Skin epidermis (tissue), 12 donors: ENCODE data around the gene FAM83G.

Experiments used
- H3K27ac ChIP-seq, 21 experiments: fragments of 200-600 bp; sonication (generic) in 11 of 21; one replicate each; pipeline ENCODE4 v1.5.0; 2020; ENCODE audit warnings: mild to moderate bottlenecking in 3 of 21, inconsistent platforms in 2 of 21, moderate library complexity in 2 of 21
- H3K4me3 ChIP-seq, 7 experiments: fragments of 200-600 bp; sonication (generic) in 2 of 7; one replicate each; pipeline ENCODE4 v1.5.0; 2020; ENCODE audit warnings: inconsistent platforms in 2 of 7, mild to moderate bottlenecking in 2 of 7, moderate library complexity in 1 of 7

The FAM83G gene

DNA sequence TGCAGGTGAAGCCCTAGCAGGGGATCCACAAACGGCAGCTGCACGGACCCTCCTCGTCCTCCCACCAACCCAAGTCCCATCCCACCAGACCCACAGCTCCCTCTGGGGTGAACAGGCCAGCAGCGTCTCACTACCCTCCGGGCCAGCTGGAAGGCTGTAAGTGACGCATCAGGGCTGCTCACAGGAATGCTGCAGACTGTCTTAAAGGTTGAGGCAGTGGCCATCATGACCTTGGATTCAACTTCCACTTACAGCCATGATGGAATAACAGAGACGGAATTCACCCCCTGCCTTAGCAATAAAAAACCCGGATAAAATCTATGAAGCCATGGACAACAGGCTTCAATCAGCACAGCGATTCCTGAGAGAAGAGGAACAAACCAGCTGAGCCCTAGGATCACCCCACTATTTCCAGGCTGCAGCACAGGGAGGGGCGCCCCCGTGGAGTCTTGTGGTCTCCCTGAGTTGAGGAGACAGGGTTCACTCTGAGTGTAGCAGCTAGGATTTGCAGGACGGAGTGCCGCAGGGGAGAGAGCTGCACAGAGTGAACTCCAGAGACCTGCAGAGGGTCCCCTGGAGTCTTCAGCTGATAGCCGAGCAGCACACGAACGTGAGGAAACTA, 10.5 kb downstream of the FAM83G start:
- H3K27ac ChIP-seq: peak overlapping the region in 4 of 21 experiments; percentile 17 to 51 (median 25)
- H3K4me3 ChIP-seq: no peak overlapping the region

DNA sequence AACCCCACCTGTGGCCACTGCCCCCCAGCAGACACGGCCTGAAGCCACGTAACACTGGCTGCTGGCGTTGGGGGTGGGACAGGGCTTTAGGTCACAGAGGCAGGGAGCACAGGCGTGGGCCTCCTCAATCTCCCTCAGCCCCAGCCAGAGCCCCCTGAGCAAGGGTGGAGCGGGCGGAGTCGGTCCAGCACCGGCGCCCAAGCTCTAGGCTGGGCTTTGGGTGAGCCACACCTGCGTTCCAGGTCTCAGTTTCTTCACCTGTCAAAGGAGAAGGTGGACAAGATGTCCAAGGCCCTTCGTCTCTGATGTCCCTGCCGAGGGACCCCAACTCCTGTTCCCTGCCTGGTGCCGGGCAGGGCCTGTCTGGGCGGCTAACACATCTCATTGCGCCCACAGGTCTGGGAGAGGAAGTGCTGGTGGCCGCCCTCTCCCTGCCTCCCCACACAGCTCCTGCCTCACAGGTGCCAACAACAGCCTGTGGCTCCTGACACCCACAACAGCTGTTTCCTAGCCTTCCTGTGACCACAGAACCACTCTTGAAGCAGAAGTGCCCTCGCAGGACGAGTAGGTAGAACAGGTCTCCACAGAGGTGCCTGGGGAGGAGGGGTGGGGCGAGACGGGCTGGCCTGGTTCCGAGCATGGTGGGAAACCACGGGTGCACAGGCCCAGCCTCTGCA, 12.0 kb downstream of the FAM83G start:
- Histone ChIP-seq H3K4me3 (no peak overlapping the region), H3K27ac (peak overlapping the region in 9 of 21 experiments; percentile 4 to 65 (median 53))

DNA sequence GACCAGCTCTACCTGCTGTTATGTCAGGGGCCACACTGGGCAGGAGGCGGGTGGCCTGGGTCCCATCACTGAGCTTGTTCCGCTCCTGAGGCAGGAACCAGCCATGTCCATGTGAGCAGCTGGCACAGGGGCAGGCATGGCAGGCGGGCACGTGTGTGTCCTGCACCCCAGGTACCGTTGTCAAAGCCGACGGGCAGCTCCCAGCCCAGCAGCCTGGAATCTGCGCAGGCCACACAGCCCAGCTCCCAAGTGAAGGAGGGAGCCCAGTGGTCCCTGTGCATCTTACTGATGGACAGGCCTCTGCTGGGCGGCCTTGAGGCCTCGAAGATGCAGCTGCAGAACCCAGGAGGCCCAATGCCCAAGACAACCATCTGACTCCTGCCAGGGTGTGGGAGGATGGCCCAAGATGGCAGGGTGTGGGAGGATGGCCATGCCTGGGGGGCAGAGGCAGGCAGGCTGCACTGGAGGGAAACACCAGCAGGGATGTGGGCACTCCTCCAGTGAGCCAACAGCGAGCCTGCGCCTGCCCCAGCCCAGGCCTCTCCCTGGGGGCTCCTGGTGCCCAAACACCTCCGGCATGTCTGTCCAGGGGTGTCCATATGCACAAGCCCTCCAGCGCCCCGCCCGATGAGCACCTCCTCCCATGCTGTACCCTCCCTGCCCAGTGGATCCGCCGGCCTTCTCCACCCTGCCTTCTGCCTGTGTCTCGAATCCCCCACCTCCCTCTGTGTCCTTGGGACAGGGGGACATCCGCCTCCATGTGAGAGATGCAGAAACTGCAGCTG, 12.8 kb downstream of the FAM83G start:
- Histone ChIP-seq H3K4me3 (no peak overlapping the region), H3K27ac (peak overlapping the region in 9 of 21 experiments; percentile 18 to 65 (median 45))

DNA sequence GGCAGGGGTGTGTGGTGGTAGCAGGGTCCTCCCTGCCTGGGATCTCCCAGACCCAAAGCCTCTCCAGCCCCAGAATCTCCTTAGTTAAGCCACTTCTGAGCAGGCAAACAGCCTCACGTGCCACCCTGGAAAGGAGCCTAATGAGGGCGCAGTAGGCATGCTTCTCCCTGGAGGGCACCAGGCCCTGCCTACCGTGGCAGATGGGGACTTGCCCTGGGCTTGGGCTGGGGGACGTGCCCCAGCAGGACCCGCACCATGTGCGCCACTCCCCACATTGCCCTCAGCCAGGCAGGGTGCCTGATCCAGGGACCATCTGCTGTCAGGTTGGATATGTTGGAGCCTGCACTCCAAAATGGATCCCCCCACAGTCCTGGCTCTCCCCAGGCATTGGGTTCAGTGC, 14.2 kb downstream of the FAM83G start:
- Histone ChIP-seq H3K4me3 (no peak overlapping the region), H3K27ac (peak overlapping the region in 7 of 21 experiments; percentile 18 to 60 (median 47))

DNA sequence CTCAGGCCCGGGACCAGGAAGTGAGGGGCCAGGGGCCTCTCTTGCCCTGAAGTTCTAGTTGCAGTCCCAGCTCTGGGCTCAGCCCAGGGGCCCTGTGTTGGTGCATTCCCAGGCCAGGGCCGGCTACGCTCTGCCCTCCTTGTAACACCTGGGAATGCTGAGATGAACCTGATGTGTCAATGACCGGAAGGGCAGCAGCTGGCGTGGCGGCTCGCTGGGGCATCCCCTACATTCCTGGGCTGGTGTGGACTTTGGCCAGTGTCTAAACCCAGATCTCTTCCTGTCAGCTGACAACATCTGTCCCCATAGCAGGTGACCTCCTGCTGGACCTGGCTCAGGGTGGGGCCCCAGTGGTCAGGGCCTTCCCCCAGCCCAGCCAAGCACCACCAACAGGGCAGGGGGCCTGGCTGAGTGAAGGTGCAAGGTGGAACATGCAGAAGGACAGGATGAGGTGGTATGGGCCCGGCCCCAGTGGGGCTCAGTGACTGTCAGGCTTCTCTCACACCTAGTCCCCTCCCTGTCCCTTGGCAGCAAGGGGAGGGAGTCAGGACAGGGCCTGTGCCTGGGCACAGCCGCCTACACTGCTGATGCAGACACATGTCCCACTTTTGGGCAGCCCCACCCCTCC, 15.9 kb downstream of the FAM83G start:
- H3K27ac ChIP-seq: peak overlapping the region in 6 of 21 experiments; percentile 2 to 55 (median 18)

DNA sequence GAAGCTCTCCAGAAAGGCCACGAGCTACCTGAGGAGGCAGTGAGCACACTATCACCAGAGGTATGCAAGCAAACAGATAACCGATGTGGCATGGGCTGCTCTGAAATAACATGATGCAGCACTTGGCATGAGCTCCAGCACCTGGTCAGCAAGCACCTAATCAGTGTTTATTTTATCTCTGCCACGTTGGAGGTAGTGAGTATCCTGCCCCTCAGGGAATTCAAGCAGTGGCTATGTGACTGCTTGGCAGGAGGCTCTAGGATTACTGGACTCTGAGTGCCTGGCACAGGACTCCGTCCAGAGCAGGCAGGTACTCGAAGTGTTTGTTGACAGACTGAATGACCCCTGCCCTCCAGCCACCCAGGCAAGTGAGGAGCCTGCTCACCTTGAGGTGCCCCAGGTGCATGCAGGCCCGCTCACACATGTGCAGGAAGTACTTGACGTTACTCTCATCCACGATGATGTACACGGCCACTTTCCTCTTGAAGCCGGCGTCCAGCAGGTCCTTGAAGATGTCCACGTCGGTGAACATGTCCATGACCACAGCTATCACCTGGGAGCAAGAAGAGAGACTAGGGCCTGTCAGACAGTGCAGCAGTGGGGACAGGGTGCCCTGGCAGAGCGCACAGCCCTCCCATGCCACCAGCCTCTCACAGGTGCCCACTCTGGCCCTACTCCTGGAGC, 16.6 kb downstream of the FAM83G start:
- no peak overlapping the region for H3K4me3 ChIP-seq
- H3K27ac ChIP-seq: peak overlapping the region in 2 of 21 experiments; percentile 2 to 18

More for the DNA sequence above, 15.9 kb downstream of the FAM83G start:
- H3K4me3 ChIP-seq: no peak overlapping the region

DNA sequence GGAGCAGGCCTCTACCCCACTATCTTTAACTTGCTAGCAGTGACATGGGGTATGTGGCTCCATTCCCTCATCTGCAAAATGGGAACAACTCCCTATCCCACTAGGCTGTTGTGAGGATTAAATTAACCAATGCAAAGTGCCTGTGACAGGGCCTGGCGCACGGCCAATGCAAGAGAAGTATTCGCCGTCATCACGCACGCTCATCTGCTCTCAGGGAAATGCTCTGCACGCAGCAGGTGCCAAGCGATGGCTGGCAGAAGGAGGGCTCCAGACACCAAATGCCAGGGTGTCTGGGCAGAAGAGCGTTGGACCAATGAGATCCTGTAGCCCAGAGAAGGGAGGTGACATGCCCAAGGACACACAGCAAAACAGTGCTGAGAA, 17.3 kb downstream of the FAM83G start:
- H3K27ac ChIP-seq: no peak overlapping the region
- no peak overlapping the region for H3K4me3 ChIP-seq

DNA sequence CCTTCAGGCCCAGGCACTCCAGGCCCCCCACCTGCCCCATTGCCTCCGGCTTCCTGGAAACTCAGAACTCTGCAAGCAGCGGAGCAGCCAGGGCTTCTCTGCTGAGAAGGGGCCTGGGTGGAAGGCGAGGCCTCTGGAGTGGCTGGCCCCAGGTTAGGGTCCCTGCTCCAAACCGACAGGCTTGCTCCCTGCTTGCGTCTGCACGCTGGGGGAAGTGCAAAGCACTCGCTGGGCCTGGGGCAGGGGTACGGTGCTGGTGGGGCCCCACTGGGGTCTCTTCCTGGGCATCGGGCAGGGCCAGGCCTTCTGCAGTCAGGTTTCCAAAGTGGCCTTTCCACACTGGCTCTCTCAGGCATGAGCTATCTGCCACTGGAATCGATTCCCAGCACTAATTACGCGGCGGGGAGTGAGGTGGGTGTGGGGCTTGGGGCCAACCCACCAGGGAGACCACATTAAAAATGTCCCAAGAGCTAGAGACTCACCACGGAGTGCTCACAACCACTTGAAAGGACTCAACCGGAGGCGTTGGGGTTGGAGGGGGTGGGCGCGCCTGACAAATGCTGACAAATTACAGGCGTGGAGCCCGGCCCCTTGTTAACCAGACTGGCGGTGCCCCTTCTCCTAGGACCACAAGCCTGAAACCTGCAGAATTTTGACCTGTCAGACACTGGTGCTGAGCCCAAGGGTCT, 17.9 kb downstream of the FAM83G start:
- H3K27ac ChIP-seq: no peak overlapping the region

DNA sequence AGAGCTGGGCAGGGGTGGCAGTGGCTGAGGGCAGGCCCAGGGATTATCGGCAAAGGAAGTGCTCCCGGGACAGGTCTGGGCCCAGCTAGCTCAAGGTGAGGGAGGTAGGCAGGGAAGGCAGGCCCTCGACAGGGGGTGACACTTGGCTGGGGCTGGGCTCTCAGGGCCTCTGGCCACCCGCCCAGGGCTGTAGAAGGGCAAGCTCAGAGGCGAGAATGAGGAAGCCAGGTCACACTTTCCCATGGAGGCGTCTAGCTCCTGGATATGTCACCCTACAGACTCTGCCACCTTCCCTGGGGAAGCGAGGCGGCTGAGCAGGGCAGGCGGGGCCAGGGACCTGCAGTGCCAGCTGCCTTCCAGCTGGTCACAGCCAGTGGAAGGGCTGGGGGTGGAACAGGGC, 19.1 kb downstream of the FAM83G start:
- H3K27ac ChIP-seq: peak overlapping the region in 8 of 21 experiments; percentile 4 to 60 (median 40)
- H3K4me3 ChIP-seq: no peak overlapping the region

More for the DNA sequence above, 17.9 kb downstream of the FAM83G start:
- H3K4me3 ChIP-seq: no peak overlapping the region

DNA sequence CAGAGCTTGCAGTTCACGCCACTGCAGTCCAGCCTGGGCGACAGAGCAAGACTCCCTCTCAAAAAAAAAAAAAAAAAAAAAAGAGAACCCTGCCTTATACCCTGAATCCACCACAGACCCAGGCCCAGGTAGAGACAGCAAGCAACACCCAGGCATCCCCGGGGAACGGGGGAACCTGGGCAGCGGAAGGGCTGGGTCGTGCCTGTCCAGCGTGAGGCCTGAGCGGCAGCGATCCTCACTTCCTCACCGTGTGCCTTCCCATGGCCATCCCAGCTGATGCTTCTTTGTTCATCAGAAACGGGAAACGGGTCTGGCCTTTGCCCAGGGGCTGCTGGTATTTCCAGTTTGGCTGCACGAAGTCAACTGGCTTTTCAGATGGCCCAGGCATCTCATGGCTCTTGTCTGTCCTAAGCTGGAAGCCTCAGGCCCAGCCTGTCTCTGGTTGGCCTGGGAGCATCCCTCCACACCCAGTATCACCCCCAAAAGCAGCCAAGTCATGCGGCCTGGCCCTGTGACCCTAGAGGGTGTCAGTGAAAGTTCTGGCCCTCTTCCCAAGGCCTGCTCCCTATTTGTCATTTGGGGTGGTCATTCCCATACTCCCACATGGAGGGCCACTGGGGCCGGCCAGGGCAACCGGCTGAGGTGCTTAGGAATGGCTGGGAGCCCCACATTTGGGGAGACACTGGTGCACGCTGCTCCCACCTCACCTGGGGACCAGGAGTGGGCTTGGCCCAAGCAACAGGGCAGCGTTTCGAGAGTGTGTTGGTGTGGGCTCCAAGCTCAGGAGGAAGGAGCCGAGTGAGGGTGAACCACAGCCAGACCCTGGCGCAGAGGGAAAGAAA, 20.1 kb downstream of the FAM83G start:
- H3K4me3 ChIP-seq: no peak overlapping the region
- peak overlapping the region in 1 of 21 experiments; percentile 39 for H3K27ac ChIP-seq

DNA sequence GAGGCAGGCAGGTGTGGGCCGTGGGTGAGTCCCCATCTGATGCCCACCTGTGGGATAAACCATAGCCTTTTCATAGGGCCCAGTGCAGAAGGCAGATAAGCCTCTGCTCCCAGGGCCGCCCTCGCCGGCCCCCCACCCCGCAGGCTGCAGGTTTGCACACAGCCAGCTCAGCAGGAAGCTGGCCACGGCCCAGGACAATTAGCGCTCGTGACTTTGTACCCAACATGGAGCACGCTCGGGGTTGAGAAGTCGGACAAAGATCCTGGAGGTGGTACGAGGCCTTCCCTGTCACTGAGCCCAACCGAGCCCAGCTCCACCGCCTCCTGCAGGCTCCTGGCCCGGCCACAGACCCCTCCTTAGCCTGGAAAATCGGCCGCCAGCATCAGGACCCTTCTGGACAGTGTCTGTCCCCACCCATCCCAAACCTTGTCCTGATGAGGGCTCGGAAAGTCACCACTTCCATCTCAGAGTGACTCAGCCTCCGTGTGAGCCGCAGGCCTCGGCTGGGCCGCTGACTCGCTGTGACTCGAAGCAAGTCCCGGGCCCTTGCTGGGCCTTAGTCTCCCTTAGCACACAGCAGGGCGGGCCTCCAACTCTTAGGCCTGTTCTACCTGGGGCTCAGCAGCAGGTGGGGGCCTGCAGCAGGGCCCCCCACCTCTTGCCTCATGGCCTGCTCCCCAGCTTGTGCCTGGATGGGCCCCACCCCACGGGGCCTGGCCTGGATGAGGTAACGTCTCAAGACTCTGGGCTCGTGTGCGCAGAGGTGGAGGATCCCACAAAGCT, 22.7 kb downstream of the FAM83G start:
- H3K27ac ChIP-seq: peak overlapping the region in 18 of 21 experiments; percentile 6 to 81 (median 54)

DNA sequence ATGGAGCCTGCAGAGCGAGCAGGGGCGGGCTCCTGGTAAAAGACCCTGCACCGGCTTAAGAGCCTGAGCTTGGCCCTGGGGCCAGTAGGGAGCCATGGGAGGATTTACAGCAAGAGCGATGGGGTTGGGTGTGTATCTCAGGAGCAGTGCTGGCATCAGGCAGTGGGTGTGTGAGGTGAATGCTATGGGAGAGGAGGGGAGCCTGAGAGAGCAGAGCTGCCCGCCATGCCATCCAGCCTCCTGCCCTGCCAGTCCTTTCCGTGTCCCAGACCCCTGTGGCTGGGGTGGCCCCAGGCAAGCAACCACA, 23.3 kb downstream of the FAM83G start:
- H3K27ac ChIP-seq: peak overlapping the region in 10 of 21 experiments; percentile 23 to 81 (median 48)
- no peak overlapping the region for H3K4me3 ChIP-seq

More for the DNA sequence above, 22.7 kb downstream of the FAM83G start:
- H3K4me3 ChIP-seq: no peak overlapping the region

DNA sequence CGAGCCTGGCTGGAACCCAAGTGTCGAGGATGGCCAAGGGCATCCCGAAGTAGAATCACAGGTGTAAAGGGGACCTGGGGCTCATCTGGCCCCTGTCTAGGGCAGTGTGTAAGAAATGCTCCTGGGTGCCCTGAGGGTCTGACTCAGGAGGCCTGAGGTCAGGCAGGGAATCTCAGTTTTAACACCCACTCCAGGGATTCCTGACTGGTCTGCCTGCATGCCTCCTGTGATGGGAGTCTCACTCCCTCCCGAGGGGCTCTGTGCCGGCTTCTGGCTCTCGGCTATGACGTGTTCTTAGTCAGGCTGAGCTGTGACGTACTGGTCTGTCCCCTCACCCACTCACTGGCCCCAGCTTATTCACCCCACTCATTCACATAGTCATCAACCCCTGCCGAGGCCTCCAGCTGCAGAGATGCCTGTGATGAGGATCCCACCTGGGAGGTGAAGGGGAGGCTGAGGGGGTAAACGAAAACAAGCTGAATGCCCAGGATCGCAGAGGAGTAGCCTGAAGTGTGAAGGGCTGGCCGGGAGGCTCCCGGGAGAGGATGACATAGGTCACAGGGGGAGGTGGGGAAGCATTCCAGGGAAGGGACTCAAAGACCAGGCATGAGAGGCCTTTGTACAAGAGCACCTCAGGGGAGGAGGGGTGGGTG, 23.8 kb downstream of the FAM83G start:
- Histone ChIP-seq H3K27ac (peak overlapping the region in 3 of 21 experiments; percentile 63 to 81 (median 81)), H3K4me3 (no peak overlapping the region)

DNA sequence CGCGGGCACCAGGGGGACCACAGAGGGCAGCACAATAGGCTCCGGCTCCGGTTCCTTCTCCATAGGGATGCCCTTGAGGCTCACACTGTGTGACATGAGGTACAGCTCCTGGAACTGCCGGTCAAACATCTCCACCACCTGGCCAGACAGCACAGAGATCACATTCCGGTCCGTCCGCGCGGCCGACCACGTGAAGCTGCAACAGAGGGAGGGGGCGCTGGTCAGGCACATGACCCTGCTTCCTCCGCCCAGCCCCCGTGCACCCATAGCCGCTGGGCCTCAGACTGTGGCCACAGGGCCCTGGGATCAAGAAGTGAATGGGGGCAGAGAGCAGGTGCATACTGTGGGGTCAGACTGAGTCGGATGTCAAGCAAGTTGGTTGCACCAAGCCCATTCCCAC, 25.9 kb downstream of the FAM83G start:
- H3K4me3 ChIP-seq: no peak overlapping the region

DNA sequence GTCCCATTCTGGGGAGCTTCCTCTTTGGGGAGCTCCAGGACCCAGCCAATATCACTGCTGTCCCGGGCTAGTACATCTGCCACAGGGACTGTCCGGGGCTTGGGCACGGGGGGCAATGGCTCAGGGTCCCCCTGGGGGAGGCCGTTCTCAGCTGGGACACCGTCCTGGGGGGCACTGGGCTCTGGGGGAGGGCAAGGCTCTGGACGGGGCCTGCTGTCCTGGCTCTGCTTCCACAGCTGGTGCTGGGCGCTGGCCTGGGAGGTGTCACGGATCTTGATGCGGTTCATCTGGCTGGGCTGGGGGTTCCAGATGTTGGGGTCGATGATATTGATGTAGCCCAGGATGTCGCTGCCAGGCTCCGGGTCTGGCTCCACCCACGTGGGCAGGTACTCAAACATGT, 26.5 kb downstream of the FAM83G start:
- Histone ChIP-seq H3K27ac (no peak overlapping the region), H3K4me3 (no peak overlapping the region)

More for the DNA sequence above, 25.9 kb downstream of the FAM83G start:
- no peak overlapping the region for H3K27ac ChIP-seq

DNA sequence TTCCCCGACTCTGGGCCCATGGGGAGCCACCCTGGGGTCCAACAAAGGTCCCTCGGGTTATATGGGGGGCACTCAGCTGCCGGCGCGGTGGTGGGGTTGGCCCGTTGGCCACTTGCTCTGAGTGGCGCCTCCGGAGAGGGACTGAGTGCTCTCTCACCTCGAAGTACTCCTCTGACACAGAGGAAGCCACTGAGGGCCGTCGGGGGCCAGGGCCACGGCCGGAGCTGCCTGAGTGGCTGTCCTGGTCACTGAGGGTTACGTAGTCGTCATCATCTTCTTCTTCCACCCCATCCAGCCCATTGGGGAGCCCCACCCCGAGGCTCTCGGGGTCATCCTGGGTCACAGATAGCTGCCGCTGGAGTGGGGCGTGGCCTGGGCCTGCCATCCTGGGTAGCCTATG, 26.9 kb downstream of the FAM83G start:
- H3K27ac ChIP-seq: no peak overlapping the region

DNA sequence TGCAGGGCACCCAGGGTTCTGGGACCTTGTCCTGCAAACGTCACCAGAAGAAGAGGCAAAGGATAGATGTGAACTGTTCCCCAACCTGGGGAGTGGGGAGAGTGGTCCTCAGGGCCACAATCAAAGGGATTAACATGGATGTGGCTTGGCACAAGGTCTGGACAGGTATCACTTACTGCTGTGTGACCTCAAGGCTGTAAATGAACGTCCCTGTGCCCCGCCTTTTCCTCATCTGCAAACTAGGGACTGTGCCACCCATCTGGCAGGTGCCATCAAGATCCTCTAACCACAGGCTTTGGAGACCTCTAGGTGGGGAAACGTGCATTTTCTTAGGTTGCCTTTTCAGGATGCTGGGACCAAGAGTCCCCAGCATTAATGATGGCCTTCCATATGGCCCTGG, 27.5 kb downstream of the FAM83G start:
- H3K27ac ChIP-seq: no peak overlapping the region
- no peak overlapping the region for H3K4me3 ChIP-seq

More for the DNA sequence above, 26.9 kb downstream of the FAM83G start:
- no peak overlapping the region for H3K4me3 ChIP-seq
